GM23248 (cell line): ENCODE results near the gene KRTAP3-1. TPM values are rescaled to one million over a fixed set of nuclear protein-coding genes. Genes with fewer than 3 reads are reported as not detected.
A peak's percentile ranks its signal among the peaks of the same experiment; 100 is the strongest.

Experiments
- DNase-seq: peaks from one replicate; pipeline ENCODE4 v3.0.0-alpha.2; 2015
- H2AFZ ChIP-seq: fragments of 200-600 bp; sonication (generic); 2 replicates; pipeline ENCODE4 v1.6.1; 2016; ENCODE audit warnings: antibody characterized with exemption
- H3F3A ChIP-seq: fragments of 200-600 bp; sonication (generic); 2 replicates; pipeline ENCODE4 v1.6.1; 2016; ENCODE audit warnings: mild to moderate bottlenecking, antibody characterized with exemption, mixed run types; ENCODE audit not compliant: insufficient read depth
- H3K27ac ChIP-seq: fragments of 200-600 bp; sonication (generic); 2 replicates; pipeline ENCODE4 v1.5.1; 2016; ENCODE audit warnings: mild to moderate bottlenecking
- H3K27me3 ChIP-seq: fragments of 200-600 bp; sonication (generic); replicated peaks from 2 replicates; pipeline ENCODE4 v1.6.1; 2016; ENCODE audit warnings: mild to moderate bottlenecking; ENCODE audit not compliant: insufficient read depth
- H3K36me3 ChIP-seq: fragments of 200-600 bp; sonication (generic); 2 replicates; pipeline ENCODE4 v1.6.1; 2016; ENCODE audit warnings: low read depth, mild to moderate bottlenecking
- H3K4me1 ChIP-seq: fragments of 200-600 bp; sonication (generic); 2 replicates; pipeline ENCODE4 v1.6.1; 2016; ENCODE audit warnings: mild to moderate bottlenecking; ENCODE audit not compliant: insufficient read depth
- H3K4me2 ChIP-seq: fragments of 200-600 bp; sonication (generic); one replicate; pipeline ENCODE4 v1.6.1; 2016; ENCODE audit warnings: mild to moderate bottlenecking; ENCODE audit not compliant: unreplicated experiment
- H3K4me3 ChIP-seq: fragments of 200-600 bp; sonication (generic); 2 replicates; pipeline ENCODE4 v1.5.1; 2016; ENCODE audit warnings: mild to moderate bottlenecking
- H3K79me2 ChIP-seq: fragments of 200-600 bp; sonication (generic); 2 replicates; pipeline ENCODE4 v1.6.1; 2016; ENCODE audit warnings: mild to moderate bottlenecking; ENCODE audit not compliant: insufficient read depth
- H3K9ac ChIP-seq: fragments of 200-600 bp; sonication (generic); 2 replicates; pipeline ENCODE4 v1.6.1; 2016; ENCODE audit warnings: mild to moderate bottlenecking
- H3K9me2 ChIP-seq: fragments of 200-600 bp; sonication (generic); 2 replicates; pipeline ENCODE4 v1.6.1; 2016; ENCODE audit warnings: mixed run types, mild to moderate bottlenecking, moderate library complexity; ENCODE audit not compliant: insufficient read depth
- H3K9me3 ChIP-seq: fragments of 200-600 bp; sonication (generic); one replicate; pipeline ENCODE4 v1.6.1; 2017; ENCODE audit warnings: low read depth
- H4K20me1 ChIP-seq: fragments of 200-600 bp; sonication (generic); 2 replicates; pipeline ENCODE4 v1.6.0; 2016; ENCODE audit not compliant: insufficient read depth
- EZH2 ChIP-seq: fragments of 200-600 bp; sonication (generic); IDR thresholded peaks from 2 replicates; pipeline ENCODE4 v1.6.1; 2018; ENCODE audit warnings: antibody characterized with exemption, mild to moderate bottlenecking; ENCODE audit not compliant: insufficient read depth, poor library complexity, severe bottlenecking
- EZH2phosphoT487 ChIP-seq: fragments of 200-600 bp; sonication (generic); IDR thresholded peaks from 2 replicates; pipeline ENCODE4 v1.6.1; 2018; ENCODE audit warnings: antibody characterized with exemption, moderate library complexity, mild to moderate bottlenecking, low read depth; ENCODE audit not compliant: insufficient read depth
- WGBS, 2 experiments: methylation state at CpG; one replicate each; pipeline ENCODE4 v1.1.6; 2015 to 2017; ENCODE audit warnings: low lambda C conversion rate in 2 of 2, low coverage in 1 of 2; ENCODE audit errors: missing lambda C conversion rate in 2 of 2; 5-methylcytosine and 5-hydroxymethylcytosine counted together
- in situ Hi-C: fragments of 300-500 bp; cut with MboI; formaldehyde crosslinking; loops from 2 replicates; pipeline ENCODE4 v1.15.0; 2020
- polyA plus RNA-seq: library from polyadenylated mRNA; unstranded; fragments of >200 nt; fragmentation: Nextera tagmentation; extraction: Ambion mirVana; gene quantifications from 2 replicates; pipeline ENCODE4 v1.2.1, GENCODE V29; 2016
- total RNA-seq: library from RNA; depleted of rRNA; stranded (reverse); fragments of >200 nt; shearing (Covaris generic); gene quantifications from 2 replicates; pipeline ENCODE4 v1.2.3, GENCODE V29; 2014

The KRTAP3-1 gene
- total and polyA plus RNA-seq, 2 experiments from 2014 or later = not detected

GRCh38 chr17:40993839-40994238, 15.1 kb downstream of the KRTAP3-1 start, which contains the start of gene KRTAP3-3:
KRTAP3-3 (minus strand) TSS chr17:40994164; CDS start chr17:40994097, 67 bp downstream.
- Histone ChIP-seq H3K9me3 (no peaks in the 10 kb centered on the region), H3F3A (no peaks in the 10 kb centered on the region), H3K9ac (no peak within 1 kb of the TSS), H3K4me2 (no peak within 1 kb of the TSS), H3K27me3 (no peaks in the 10 kb centered on the region), H3K36me3 (no peaks in the 10 kb centered on the region), H3K4me3 (no peak within 1 kb of the TSS), H3K9me2 (no peaks in the 10 kb centered on the region), H3K79me2 (no peaks in the 10 kb centered on the region), H4K20me1 (no peaks in the 10 kb centered on the region), H2AFZ (no peak within 1 kb of the TSS), H3K4me1 (no peaks in the 10 kb centered on the region), H3K27ac (no peak within 1 kb of the TSS)
- in situ Hi-C loops = no loop called here
- no peak for DNase-seq
- TF ChIP-seq EZH2 (no peak), EZH2phosphoT487 (no peak)
- 56 to 60% methylated on average over 4 of the region's 4 CpGs for WGBS, 2 experiments

DNA sequence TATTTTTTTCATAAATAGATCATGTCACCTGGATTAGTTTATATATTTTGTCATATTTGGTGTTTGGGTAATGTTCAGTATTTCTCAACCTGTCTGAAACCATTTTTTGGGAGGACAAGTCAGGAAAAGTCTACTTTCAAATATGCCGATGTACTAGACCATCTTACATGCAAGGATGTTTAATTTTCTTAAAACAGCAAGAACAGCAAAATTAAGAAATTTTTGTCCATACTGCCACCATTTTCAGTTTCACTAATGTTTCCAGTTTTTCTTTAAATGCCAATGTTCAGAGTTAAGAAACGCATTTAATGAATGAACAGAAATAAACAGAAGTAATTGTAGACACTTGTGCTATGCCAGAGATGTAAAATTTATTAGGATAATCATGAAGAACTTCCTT, 15.8 kb downstream of the KRTAP3-1 start:
- Histone ChIP-seq H3K4me3 (no peak overlapping the region), H3K4me1 (no peaks in the 10 kb centered on the region), H3K36me3 (no peaks in the 10 kb centered on the region), H4K20me1 (no peaks in the 10 kb centered on the region), H3K27me3 (no peaks in the 10 kb centered on the region), H3K9me3 (no peaks in the 10 kb centered on the region), H3K27ac (no peak overlapping the region), H3K9me2 (no peaks in the 10 kb centered on the region), H3K9ac (no peak overlapping the region), H3F3A (no peaks in the 10 kb centered on the region), H3K79me2 (no peaks in the 10 kb centered on the region), H2AFZ (no peak overlapping the region), H3K4me2 (no peak overlapping the region)
- in situ Hi-C loops = no loop called here
- TF ChIP-seq EZH2phosphoT487 (no peak), EZH2 (no peak)
- 94 to 98% methylated on average over 2 of the region's 2 CpGs for WGBS, 2 experiments
- DNase-seq = no peak

DNA sequence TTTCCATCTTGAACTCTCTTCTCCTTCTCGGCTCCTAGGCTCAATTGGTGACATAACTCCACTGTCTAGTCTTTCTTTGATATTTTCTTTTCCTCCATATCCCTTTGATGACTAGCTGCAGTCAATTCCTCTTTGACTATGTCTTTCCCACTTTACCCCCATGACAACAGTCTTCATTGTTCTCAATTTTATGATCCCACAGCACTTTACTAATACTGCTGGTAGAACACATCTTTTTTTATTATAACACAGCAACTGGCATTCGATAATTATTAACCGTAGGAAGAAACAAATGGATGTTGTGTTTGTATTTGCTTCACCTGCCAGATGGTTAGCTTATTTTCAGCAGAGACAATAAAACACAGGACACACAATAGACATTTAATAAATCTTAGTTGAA, 16.3 kb downstream of the KRTAP3-1 start:
- H3K9me3 ChIP-seq = no peaks in the 10 kb centered on the region
- in situ Hi-C loops = no loop called here
- H2AFZ ChIP-seq = no peak overlapping the region
- H3F3A ChIP-seq = no peaks in the 10 kb centered on the region
- TF ChIP-seq EZH2phosphoT487 (no peak), EZH2 (no peak)
- H3K4me3 ChIP-seq = no peak overlapping the region
- no peaks in the 10 kb centered on the region for H4K20me1 ChIP-seq
- H3K27ac ChIP-seq = no peak overlapping the region
- H3K4me2 ChIP-seq = no peak overlapping the region
- no peak for DNase-seq
- H3K9ac ChIP-seq = no peak overlapping the region
- H3K9me2 ChIP-seq = no peaks in the 10 kb centered on the region
- no peaks in the 10 kb centered on the region for H3K4me1 ChIP-seq
- WGBS, 2 experiments = 78 to 88% methylated on average over 3 of the region's 3 CpGs
- no peaks in the 10 kb centered on the region for H3K79me2 ChIP-seq
- H3K27me3 ChIP-seq = no peaks in the 10 kb centered on the region
- no peaks in the 10 kb centered on the region for H3K36me3 ChIP-seq

DNA sequence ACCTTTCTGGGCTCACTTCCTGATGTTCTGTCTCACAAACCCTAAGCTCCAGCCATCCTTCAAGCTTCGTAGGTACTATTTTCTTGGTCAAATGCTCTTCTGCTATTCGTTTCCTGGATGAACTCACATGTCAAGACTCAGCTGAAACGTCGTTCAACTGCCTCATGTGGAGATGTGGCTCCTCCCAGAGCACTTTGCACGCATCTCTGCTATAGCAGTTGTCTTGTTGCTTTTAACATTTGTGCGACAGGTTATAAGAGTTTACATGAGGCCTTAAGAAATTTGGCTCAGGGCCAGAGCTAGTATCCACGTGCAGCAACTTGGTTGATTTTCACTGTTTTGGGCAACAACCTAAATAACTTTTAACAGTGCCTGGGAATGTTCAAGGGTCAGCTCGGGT, 22.0 kb downstream of the KRTAP3-1 start:
- TF ChIP-seq EZH2 (no peak), EZH2phosphoT487 (no peak)

DNA sequence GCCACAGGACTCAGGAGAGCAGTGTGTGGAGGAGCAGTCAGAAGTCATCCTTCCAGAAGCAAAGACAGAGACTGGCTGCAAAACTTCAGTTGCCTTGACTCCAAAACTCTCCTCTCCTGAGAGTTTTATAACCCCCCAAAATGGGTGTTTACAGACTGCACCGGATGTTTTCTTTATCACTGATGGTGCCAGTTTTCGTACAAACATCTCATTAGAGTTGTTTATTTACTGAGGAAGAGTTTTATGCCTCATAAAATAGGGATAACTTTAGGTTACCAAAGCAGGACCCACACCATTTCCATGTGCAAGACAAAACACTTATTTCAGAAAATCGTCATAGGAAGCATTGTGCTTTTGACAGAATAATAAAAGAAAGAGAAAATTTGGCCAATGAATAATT, 24.7 kb downstream of the KRTAP3-1 start, which contains the start of gene KRT40:
Gene KRT40, minus strand, starts transcription at position 101 of the 400 bp plus-strand sequence. Its CDS starts 53 bp downstream, at position 48.
- Histone ChIP-seq H3K4me1 (no peaks in the 10 kb centered on the region), H3K27me3 (no peaks in the 10 kb centered on the region), H3K79me2 (no peaks in the 10 kb centered on the region), H3K36me3 (no peaks in the 10 kb centered on the region), H2AFZ (peak within 1 kb of the TSS; percentile 57; the same call in 1 of the 2 replicates), H3F3A (no peaks in the 10 kb centered on the region), H3K9me2 (no peaks in the 10 kb centered on the region), H3K9me3 (no peaks in the 10 kb centered on the region), H3K9ac (no peak within 1 kb of the TSS), H3K27ac (no peak within 1 kb of the TSS), H3K4me2 (no peak within 1 kb of the TSS), H3K4me3 (no peak within 1 kb of the TSS), H4K20me1 (no peaks in the 10 kb centered on the region)
- 17 to 27% methylated on average over 3 of the region's 3 CpGs for WGBS, 2 experiments
- TF ChIP-seq EZH2phosphoT487 (no peak), EZH2 (no peak)
- no peak for DNase-seq
- in situ Hi-C loops = no loop called here

More for the DNA sequence above, 22.0 kb downstream of the KRTAP3-1 start:
- H3K9ac ChIP-seq = no peak overlapping the region
- no peaks in the 10 kb centered on the region for H3K4me1 ChIP-seq
- H3K27me3 ChIP-seq = no peaks in the 10 kb centered on the region
- no peak for DNase-seq
- WGBS, 2 experiments = 55 to 57% methylated on average over 8 of the region's 8 CpGs
- no peaks in the 10 kb centered on the region for H4K20me1 ChIP-seq
- H3K4me2 ChIP-seq = no peak overlapping the region
- H3K9me2 ChIP-seq = no peaks in the 10 kb centered on the region
- H2AFZ ChIP-seq = no peak overlapping the region
- H3K9me3 ChIP-seq = no peaks in the 10 kb centered on the region
- in situ Hi-C loops = no loop called here
- H3K27ac ChIP-seq = no peak overlapping the region
- no peaks in the 10 kb centered on the region for H3F3A ChIP-seq
- H3K36me3 ChIP-seq = no peaks in the 10 kb centered on the region
- no peak overlapping the region for H3K4me3 ChIP-seq
- no peaks in the 10 kb centered on the region for H3K79me2 ChIP-seq
